Measurements from ENCODE around the gene USP31.

DNA sequence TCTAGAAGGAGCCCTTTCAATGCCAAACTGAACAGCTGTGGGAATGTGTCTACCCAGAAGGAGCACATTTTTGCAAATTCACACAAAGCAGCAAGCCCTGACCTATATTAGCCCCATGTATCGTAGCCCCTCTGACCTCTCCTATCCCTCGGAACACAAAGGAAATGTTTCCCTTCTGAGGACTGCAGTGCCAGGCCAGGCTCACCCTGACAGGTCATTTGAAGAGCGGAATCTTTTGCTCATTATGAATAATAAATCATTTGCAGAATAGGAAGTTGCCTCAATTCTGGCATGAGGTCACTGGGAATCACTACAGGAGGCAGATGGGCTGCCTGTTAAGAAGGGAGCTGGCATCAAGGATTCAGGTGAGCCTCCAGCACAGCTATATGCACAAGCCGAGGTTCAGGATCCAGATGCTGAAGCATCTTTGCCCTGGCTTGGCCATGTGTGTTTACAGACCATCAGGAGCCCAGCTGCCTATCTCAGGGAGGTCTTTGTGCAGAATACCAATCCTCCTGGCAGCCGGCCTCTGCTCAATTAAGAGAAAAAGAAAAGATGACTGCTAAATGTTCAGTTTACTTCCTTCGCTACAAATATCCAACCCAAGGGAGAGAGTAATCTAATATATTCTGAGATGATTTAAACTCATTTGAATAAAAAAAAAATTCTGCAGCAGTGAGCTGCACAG is 119.4 kb downstream of the USP31 start:
- TF ChIP-seq CHD2 (IDR thresholded peaks at IDR 0.05; ENCODE audit: low read length, partially characterized antibody) = no peak
- TF ChIP-seq, protein P1, sequence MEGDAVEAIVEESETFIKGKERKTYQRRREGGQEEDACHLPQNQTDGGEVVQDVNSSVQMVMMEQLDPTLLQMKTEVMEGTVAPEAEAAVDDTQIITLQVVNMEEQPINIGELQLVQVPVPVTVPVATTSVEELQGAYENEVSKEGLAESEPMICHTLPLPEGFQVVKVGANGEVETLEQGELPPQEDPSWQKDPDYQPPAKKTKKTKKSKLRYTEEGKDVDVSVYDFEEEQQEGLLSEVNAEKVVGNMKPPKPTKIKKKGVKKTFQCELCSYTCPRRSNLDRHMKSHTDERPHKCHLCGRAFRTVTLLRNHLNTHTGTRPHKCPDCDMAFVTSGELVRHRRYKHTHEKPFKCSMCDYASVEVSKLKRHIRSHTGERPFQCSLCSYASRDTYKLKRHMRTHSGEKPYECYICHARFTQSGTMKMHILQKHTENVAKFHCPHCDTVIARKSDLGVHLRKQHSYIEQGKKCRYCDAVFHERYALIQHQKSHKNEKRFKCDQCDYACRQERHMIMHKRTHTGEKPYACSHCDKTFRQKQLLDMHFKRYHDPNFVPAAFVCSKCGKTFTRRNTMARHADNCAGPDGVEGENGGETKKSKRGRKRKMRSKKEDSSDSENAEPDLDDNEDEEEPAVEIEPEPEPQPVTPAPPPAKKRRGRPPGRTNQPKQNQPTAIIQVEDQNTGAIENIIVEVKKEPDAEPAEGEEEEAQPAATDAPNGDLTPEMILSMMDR (IDR thresholded peaks at IDR 0.05) = no peak
- no peak for TF ChIP-seq CBX8 (IDR thresholded peaks at IDR 0.05)
- no peak for TF ChIP-seq POLR2A (IDR thresholded peaks at IDR 0.05; ENCODE audit: low read length)
- no peak for TF ChIP-seq POLR2AphosphoS2 (conservative IDR thresholded peaks at IDR 0.05; ENCODE audit: low read length)

All from A549 (cell line).